MCF 10A (cell line): ENCODE data around the gene PLEKHA6. TPM values are rescaled to one million over a fixed set of nuclear protein-coding genes. Genes with fewer than 3 reads are reported as not detected.

Source experiments
- BruUV-seq: library from RNA; stranded (reverse); fragments of 400-500 nt; replicated peaks from 2 replicates; lab custom pipeline; 2021; lab: Mats Ljungman, UMichigan
- CTCF ChIA-PET: fragments of 300-600 bp; sonication (Branson Sonifier 250); formaldehyde crosslinking; extraction: SDS; loops from one replicate; lab custom pipeline; 2021; ENCODE audit warnings: antibody characterized with exemption, inconsistent platforms; lab: Yijun Ruan, JAX
- POLR2A ChIA-PET: fragments of 300-600, 350-650 bp; sonication (Branson Sonifier 250); formaldehyde crosslinking; extraction: SDS; loops from one replicate; lab custom pipeline; 2020; ENCODE audit warnings: antibody characterized with exemption, inconsistent platforms; lab: Yijun Ruan, JAX
- DNase-seq: peaks from one replicate; pipeline ENCODE4 v3.0.0-alpha.2; 2018; ENCODE audit not compliant: unreplicated experiment
- H3K27ac Mint-ChIP-seq: one replicate; pipeline ENCODE4 v1.8.0; 2022; ENCODE audit warnings: mild to moderate bottlenecking, low read depth, mixed read lengths; ENCODE audit not compliant: unreplicated experiment
- H3K27me3 Mint-ChIP-seq: one replicate; pipeline ENCODE4 v1.8.0; 2022; ENCODE audit warnings: mixed read lengths; ENCODE audit not compliant: insufficient read depth, unreplicated experiment
- H3K36me3 Mint-ChIP-seq: one replicate; pipeline ENCODE4 v1.8.0; 2022; ENCODE audit warnings: mild to moderate bottlenecking, moderate library complexity, mixed read lengths; ENCODE audit not compliant: insufficient read depth, unreplicated experiment
- H3K4me1 Mint-ChIP-seq: one replicate; pipeline ENCODE4 v1.8.0; 2022; ENCODE audit warnings: mixed read lengths; ENCODE audit not compliant: insufficient read depth, unreplicated experiment
- H3K4me3 Mint-ChIP-seq: one replicate; pipeline ENCODE4 v1.8.0; 2022; ENCODE audit warnings: mild to moderate bottlenecking, moderate library complexity, mixed read lengths; ENCODE audit not compliant: unreplicated experiment
- H3K9me3 Mint-ChIP-seq: one replicate; pipeline ENCODE4 v1.8.0; 2022; ENCODE audit warnings: mixed read lengths; ENCODE audit not compliant: unreplicated experiment
- intact Hi-C: fragments of 100-400 bp; cut with micrococcal nuclease; formaldehyde crosslinking; loops from 2 replicates; pipeline ENCODE4 v1.14.1; 2022
- total RNA-seq: library from RNA; stranded (reverse); gene quantifications from 2 replicates; pipeline ENCODE4 v1.2.3, GENCODE V29; 2022
- TF ChIP-seq, protein P1 (sequence below): fragments of 200-600 bp; IDR thresholded peaks from one replicate; pipeline ENCODE4 v1.8.0; 2022; ENCODE audit warnings: antibody characterized with exemption, mild to moderate bottlenecking; ENCODE audit not compliant: unreplicated experiment

The PLEKHA6 gene
- total RNA-seq, 1 experiment from 2014 or later, result 75.9 TPM

DNA sequence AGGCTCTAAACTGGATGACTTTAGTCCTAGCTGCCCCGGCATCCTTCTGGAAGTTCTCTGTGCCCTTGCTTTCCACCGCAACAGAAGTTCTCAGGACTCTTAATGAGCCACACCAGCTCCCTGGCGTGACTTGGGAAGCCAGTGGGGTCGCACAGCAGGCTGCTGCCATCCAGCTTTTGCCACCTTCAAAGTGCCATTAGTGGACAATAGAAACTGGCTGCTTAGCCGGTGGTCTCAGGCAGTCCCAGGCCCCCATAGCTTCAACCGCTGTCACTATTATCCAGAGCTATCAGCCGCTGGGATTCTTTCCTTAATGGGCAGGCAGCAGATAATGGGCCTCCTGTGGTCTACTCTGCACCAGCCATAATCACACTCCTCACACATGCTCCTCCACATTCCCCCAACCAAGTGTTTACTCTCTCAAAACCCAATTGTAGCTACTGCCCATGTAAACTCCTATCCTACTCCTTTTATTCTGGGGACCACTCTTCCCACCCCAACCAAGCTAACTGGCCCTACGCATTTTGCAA lies 37.3 kb downstream of the PLEKHA6 start:
- no TSS peak for BruUV-seq
- intact Hi-C loops, result no loop called here
- Mint-ChIP-seq H3K9me3 (no peaks in the 10 kb centered on the region), H3K27ac (peak overlapping the region; percentile 95), H3K4me1 (peaks cover 69% of the 10 kb centered on the region), H3K27me3 (no peaks in the 10 kb centered on the region), H3K4me3 (no peak overlapping the region), H3K36me3 (no peaks in the 10 kb centered on the region)
- TF ChIP-seq, protein P1, sequence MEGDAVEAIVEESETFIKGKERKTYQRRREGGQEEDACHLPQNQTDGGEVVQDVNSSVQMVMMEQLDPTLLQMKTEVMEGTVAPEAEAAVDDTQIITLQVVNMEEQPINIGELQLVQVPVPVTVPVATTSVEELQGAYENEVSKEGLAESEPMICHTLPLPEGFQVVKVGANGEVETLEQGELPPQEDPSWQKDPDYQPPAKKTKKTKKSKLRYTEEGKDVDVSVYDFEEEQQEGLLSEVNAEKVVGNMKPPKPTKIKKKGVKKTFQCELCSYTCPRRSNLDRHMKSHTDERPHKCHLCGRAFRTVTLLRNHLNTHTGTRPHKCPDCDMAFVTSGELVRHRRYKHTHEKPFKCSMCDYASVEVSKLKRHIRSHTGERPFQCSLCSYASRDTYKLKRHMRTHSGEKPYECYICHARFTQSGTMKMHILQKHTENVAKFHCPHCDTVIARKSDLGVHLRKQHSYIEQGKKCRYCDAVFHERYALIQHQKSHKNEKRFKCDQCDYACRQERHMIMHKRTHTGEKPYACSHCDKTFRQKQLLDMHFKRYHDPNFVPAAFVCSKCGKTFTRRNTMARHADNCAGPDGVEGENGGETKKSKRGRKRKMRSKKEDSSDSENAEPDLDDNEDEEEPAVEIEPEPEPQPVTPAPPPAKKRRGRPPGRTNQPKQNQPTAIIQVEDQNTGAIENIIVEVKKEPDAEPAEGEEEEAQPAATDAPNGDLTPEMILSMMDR, result no peak
- ChIA-PET POLR2A (interaction anchor here (0.8 to 14.8 kb wide), 15 partner anchors 8 to 96 kb away, joined by 3 to 413 read pairs (median 5); no protein-coding TSS in a partner anchor), CTCF (interaction anchor here (0.6 to 9.9 kb wide), 15 partner anchors 8 to 181 kb away, joined by 3 to 106 read pairs (median 3); partner anchors contain the start of gene PLEKHA6)
- no peak for DNase-seq

GRCh38 chr1:204321665-204322064 lies 38.1 kb downstream of the PLEKHA6 start:
- DNase-seq, result no peak
- intact Hi-C loops, result no loop called here
- Mint-ChIP-seq H3K27ac (peak overlapping the region; percentile 95), H3K4me1 (peaks cover 71% of the 10 kb centered on the region), H3K9me3 (no peaks in the 10 kb centered on the region), H3K27me3 (no peaks in the 10 kb centered on the region), H3K36me3 (no peaks in the 10 kb centered on the region), H3K4me3 (no peak overlapping the region)
- no TSS peak for BruUV-seq
- ChIA-PET POLR2A (interaction anchor here (0.7 to 14.8 kb wide), 12 partner anchors 9 to 74 kb away, joined by 3 to 413 read pairs (median 4); no protein-coding TSS in a partner anchor), CTCF (interaction anchor here (0.7 to 9.9 kb wide), 8 partner anchors 12 to 77 kb away, joined by 3 to 106 read pairs (median 6); partner anchors contain the start of gene PLEKHA6)
- TF ChIP-seq, protein P1, result no peak

- no peaks in the 10 kb centered on the region for H3K36me3 Mint-ChIP-seq
- H3K27me3 Mint-ChIP-seq, result no peaks in the 10 kb centered on the region
- DNase-seq, result no peak
- peaks cover 71% of the 10 kb centered on the region for H3K4me1 Mint-ChIP-seq
- no peaks in the 10 kb centered on the region for H3K9me3 Mint-ChIP-seq
- CTCF ChIA-PET, result interaction anchor here (0.5 to 9.9 kb wide), 9 partner anchors 12 to 182 kb away, joined by 3 to 106 read pairs (median 5); partner anchors contain the start of gene PLEKHA6
- intact Hi-C loops, result no loop called here
- BruUV-seq, result no TSS peak
- no peak overlapping the region for H3K4me3 Mint-ChIP-seq
- H3K27ac Mint-ChIP-seq, result peak overlapping the region; percentile 95
- POLR2A ChIA-PET, result interaction anchor here (0.8 to 14.8 kb wide), 12 partner anchors 10 to 802 kb away, joined by 3 to 413 read pairs (median 6); no protein-coding TSS in a partner anchor
- TF ChIP-seq, protein P1, result no peak
Observed at GRCh38 chr1:204321051-204321450, 38.7 kb downstream of the PLEKHA6 start.

DNA sequence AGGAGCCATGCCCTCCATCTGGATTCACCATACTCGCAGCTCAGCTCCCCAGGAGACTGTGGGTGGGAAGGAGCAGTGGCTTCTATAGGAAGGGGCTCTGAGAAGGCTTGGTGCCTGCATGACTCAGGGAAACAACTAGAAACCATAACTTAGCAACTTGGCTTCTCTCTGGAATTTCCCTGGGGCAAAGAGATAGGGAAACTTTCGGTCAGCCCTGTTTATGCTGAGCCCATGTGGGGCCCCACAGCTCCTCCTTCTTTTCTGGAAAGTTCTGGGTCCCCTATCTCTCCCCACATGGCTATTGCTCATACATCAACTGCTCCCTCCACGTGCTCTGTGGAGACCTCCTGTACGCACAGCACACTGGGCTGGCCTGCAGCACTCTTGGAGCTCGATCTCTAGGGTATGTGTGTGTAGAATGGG lies 39.3 kb downstream of the PLEKHA6 start:
- Mint-ChIP-seq H3K9me3 (no peaks in the 10 kb centered on the region), H3K36me3 (no peaks in the 10 kb centered on the region), H3K4me1 (peaks cover 76% of the 10 kb centered on the region), H3K27ac (peak overlapping the region; percentile 95), H3K4me3 (no peak overlapping the region), H3K27me3 (no peaks in the 10 kb centered on the region)
- BruUV-seq, result no TSS peak
- DNase-seq, result peak; percentile 93
- TF ChIP-seq, protein P1, result no peak
- ChIA-PET CTCF (interaction anchor here (0.5 to 9.9 kb wide), 18 partner anchors 8 to 225 kb away, joined by 3 to 106 read pairs (median 4); partner anchors contain the start of gene PLEKHA6), POLR2A (interaction anchor here (0.8 to 14.8 kb wide), 16 partner anchors 7 to 802 kb away, joined by 3 to 413 read pairs (median 5); no protein-coding TSS in a partner anchor)
- intact Hi-C loops, result no loop called here
